Activated CD8-positive, alpha-beta T cell treated with anti-CD3 and anti-CD28 coated beads for 36 hours (primary cell): ENCODE measurements around the gene SPECC1. TPM values are rescaled to one million over a fixed set of nuclear protein-coding genes. Genes with fewer than 3 reads are reported as not detected.
A peak's percentile ranks its signal among the peaks of the same experiment; 100 is the strongest.

ENCODE experiments used
- ATAC-seq: fragments of 200-7000 bp; cut with Tn5 transposase; one replicate; pipeline ENCODE4 v1.10.0; 2021; ENCODE audit warnings: mild to moderate bottlenecking, moderate library complexity
- CTCF ChIA-PET: fragments of 350-600 bp; sonication (Branson Sonifier 250); formaldehyde crosslinking; loops from one replicate; lab custom pipeline; 2021; ENCODE audit warnings: antibody characterized with exemption; lab: Charles Lee
- POLR2A ChIA-PET: fragments of 350-600 bp; sonication (Branson Sonifier 250); formaldehyde crosslinking; loops from one replicate; lab custom pipeline; 2021; ENCODE audit warnings: antibody characterized with exemption; lab: Charles Lee
- DNase-seq: peaks from one replicate; pipeline ENCODE4 v3.0.0-alpha.2; 2020
- H3K27ac Mint-ChIP-seq: one replicate; pipeline ENCODE4 v1.8.0; 2021; ENCODE audit warnings: mild to moderate bottlenecking, mixed read lengths
- H3K27me3 Mint-ChIP-seq: one replicate; pipeline ENCODE4 v1.8.0; 2021; ENCODE audit warnings: mixed read lengths
- H3K36me3 Mint-ChIP-seq: one replicate; pipeline ENCODE4 v1.8.0; 2021; ENCODE audit warnings: low read depth, mixed read lengths
- H3K4me1 Mint-ChIP-seq: one replicate; pipeline ENCODE4 v1.8.0; 2021; ENCODE audit warnings: low read depth, mixed read lengths
- H3K4me3 Mint-ChIP-seq: one replicate; pipeline ENCODE4 v1.8.0; 2021; ENCODE audit warnings: mild to moderate bottlenecking, moderate library complexity, mixed read lengths
- H3K9me3 Mint-ChIP-seq: one replicate; pipeline ENCODE4 v1.8.0; 2021; ENCODE audit warnings: mixed read lengths
- intact Hi-C: fragments of 100-400 bp; cut with micrococcal nuclease; formaldehyde crosslinking; loops from one replicate; pipeline ENCODE4 v1.10.0; 2022
- total RNA-seq, 2 experiments: library from RNA; stranded (reverse); gene quantifications; one replicate each; pipeline ENCODE4 v1.2.3, GENCODE V29; 2021
- TF ChIP-seq, protein P1 (sequence below): fragments of 200-600 bp; IDR thresholded peaks from one replicate; pipeline ENCODE4 v1.8.0; 2022; ENCODE audit warnings: antibody characterized with exemption, mild to moderate bottlenecking

Gene SPECC1
- total RNA-seq, 2 experiments from 2014 or later = 9.9 to 10.3 TPM

DNA sequence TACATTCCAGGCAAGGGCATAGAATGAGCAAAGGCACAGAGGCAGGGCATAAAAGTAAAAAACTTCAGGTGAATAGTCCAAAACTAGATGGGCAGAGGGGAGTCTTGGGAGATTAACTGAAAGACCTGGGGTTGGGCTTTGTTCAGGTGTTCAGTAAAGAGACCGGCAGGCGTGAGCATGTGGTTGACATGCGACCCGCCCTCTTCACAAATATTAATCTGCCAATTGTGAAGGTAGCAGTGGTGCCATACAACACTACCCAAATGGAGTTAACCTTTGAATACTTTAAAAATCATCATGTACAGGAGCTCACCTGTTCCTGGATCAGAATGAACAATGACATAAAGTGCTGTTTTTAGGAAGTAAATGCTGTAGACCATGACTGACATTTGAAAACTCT lies 232.7 kb downstream of the SPECC1 start:
- no peaks in the 10 kb centered on the region for H3K9me3 Mint-ChIP-seq
- H3K27ac Mint-ChIP-seq = no peak overlapping the region
- ChIA-PET CTCF (no interaction called here), POLR2A (no interaction called here)
- DNase-seq = no peak
- intact Hi-C loops = no loop called here
- H3K36me3 Mint-ChIP-seq = no peaks in the 10 kb centered on the region
- TF ChIP-seq, protein P1, sequence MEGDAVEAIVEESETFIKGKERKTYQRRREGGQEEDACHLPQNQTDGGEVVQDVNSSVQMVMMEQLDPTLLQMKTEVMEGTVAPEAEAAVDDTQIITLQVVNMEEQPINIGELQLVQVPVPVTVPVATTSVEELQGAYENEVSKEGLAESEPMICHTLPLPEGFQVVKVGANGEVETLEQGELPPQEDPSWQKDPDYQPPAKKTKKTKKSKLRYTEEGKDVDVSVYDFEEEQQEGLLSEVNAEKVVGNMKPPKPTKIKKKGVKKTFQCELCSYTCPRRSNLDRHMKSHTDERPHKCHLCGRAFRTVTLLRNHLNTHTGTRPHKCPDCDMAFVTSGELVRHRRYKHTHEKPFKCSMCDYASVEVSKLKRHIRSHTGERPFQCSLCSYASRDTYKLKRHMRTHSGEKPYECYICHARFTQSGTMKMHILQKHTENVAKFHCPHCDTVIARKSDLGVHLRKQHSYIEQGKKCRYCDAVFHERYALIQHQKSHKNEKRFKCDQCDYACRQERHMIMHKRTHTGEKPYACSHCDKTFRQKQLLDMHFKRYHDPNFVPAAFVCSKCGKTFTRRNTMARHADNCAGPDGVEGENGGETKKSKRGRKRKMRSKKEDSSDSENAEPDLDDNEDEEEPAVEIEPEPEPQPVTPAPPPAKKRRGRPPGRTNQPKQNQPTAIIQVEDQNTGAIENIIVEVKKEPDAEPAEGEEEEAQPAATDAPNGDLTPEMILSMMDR = no peak
- H3K27me3 Mint-ChIP-seq = no peaks in the 10 kb centered on the region
- no peak overlapping the region for H3K4me3 Mint-ChIP-seq
- H3K4me1 Mint-ChIP-seq = peaks cover 17% of the 10 kb centered on the region
- ATAC-seq = no peak

DNA sequence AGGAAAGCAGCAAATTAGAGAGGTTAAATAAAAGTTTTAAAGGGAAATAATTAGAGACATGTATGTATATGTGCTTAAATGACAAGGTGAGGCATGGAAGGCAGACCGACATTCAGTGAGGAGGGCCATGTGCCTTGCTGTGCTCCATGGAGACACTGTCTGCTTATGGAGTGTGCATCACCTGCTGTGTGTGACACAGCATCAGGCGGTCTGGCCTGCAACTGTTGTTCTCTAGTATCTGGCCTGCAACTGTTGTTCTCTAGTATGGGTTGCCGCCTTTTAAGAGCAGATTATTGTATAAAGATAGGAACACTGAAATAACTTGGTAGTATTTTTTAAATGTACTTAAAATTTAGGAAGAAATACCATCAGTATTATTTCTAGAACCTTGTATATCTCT lies 233.1 kb downstream of the SPECC1 start:
- intact Hi-C loops = no loop called here
- CTCF ChIA-PET = no interaction called here
- H3K27ac Mint-ChIP-seq = no peak overlapping the region
- no peak for DNase-seq
- H3K36me3 Mint-ChIP-seq = no peaks in the 10 kb centered on the region
- TF ChIP-seq, protein P1 = no peak
- H3K27me3 Mint-ChIP-seq = no peaks in the 10 kb centered on the region
- POLR2A ChIA-PET = no interaction called here
- no peak overlapping the region for H3K4me3 Mint-ChIP-seq
- H3K4me1 Mint-ChIP-seq = peaks cover 21% of the 10 kb centered on the region
- H3K9me3 Mint-ChIP-seq = no peaks in the 10 kb centered on the region
- no peak for ATAC-seq

DNA sequence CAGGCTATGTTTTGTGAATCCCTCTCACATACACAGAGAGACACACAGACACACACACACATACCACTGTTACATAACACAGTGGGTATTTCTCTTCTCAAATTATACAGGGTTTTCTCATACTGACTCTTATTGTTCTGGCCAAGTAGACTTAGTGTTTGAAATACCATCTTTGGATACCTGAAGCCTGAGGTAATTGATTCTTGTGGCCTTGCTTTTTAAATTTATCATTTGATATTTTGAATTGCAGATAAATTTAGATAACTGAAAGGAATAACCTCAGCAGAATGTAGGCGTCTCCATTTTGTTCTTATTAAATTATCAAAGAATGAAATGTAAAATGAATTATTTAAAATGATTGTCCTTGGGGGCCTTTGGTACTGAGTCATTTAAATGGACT lies 234.4 kb downstream of the SPECC1 start:
- Mint-ChIP-seq H3K27me3 (no peaks in the 10 kb centered on the region), H3K4me1 (peaks cover 22% of the 10 kb centered on the region), H3K36me3 (no peaks in the 10 kb centered on the region), H3K9me3 (no peaks in the 10 kb centered on the region), H3K27ac (no peak overlapping the region), H3K4me3 (no peak overlapping the region)
- no peak for ATAC-seq
- ChIA-PET CTCF (interaction anchor here (1.3 kb wide), 1 partner anchor 9 kb away, joined by 5 read pairs; no protein-coding TSS in a partner anchor), POLR2A (no interaction called here)
- TF ChIP-seq, protein P1 = no peak
- intact Hi-C loops = no loop called here
- no peak for DNase-seq

DNA sequence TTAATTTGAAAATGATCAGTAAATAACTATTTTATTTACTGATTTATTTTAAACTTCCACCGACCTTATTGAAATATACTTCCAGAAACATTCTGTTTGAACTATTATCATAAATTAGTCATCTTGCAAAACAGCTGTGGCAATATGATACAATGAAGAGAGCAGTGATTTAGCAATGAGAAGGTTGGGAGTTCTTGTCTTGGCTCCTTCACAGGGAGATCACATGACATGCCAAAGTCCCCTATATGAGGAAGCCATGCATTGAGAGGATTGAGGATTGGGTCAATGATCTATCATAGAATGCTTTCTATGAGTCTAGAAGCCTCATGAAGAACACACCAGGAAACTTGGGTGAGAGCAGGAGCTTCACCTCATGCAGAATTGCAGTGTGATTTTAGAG lies 235.5 kb downstream of the SPECC1 start:
- CTCF ChIA-PET = interaction anchor here (1.2 to 1.3 kb wide), 2 partner anchors 10 to 18 kb away, joined by 4 to 5 read pairs; no protein-coding TSS in a partner anchor
- Mint-ChIP-seq H3K36me3 (peaks cover under 1% of the 10 kb centered on the region), H3K4me1 (peaks cover 24% of the 10 kb centered on the region), H3K27me3 (no peaks in the 10 kb centered on the region), H3K27ac (no peak overlapping the region), H3K9me3 (no peaks in the 10 kb centered on the region), H3K4me3 (no peak overlapping the region)
- POLR2A ChIA-PET = interaction anchor here (1.2 kb wide), 1 partner anchor 10 kb away, joined by 3 read pairs; no protein-coding TSS in a partner anchor
- TF ChIP-seq, protein P1 = no peak
- no peak for ATAC-seq
- intact Hi-C loops = no loop called here
- DNase-seq = no peak

DNA sequence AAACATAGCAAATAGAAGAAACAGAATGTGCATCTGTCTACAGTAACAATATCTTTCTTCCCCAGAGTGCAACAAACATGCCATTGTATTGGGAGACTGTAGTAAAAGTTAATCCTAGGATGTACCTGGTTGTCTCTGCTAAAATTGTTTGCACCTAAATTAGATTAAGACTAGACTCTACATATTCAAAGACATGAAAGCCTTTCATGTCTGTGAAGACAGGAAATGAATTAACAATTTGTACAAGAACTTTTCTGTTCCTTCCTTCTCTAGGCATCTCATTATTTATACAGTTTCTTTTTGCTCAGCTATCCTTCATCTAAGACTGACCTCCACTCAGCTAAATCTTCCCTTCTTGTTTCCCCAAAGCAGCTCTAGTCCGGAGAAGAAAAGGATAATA lies 237.5 kb downstream of the SPECC1 start:
- POLR2A ChIA-PET = interaction anchor here (1.5 kb wide), 1 partner anchor 15 kb away, joined by 4 read pairs; no protein-coding TSS in a partner anchor
- H3K27ac Mint-ChIP-seq = peak overlapping the region; percentile 60
- H3K4me1 Mint-ChIP-seq = peaks cover 28% of the 10 kb centered on the region
- H3K27me3 Mint-ChIP-seq = no peaks in the 10 kb centered on the region
- CTCF ChIA-PET = interaction anchor here (0.8 to 2.5 kb wide), 3 partner anchors 14 to 130 kb away, joined by 3 to 6 read pairs (median 3); no protein-coding TSS in a partner anchor
- no peak overlapping the region for H3K4me3 Mint-ChIP-seq
- no peak for DNase-seq
- H3K9me3 Mint-ChIP-seq = no peaks in the 10 kb centered on the region
- intact Hi-C loops = no loop called here
- H3K36me3 Mint-ChIP-seq = peaks cover 2% of the 10 kb centered on the region
- no peak for ATAC-seq
- TF ChIP-seq, protein P1 = no peak
